ENCODE data around the gene ZNF691.
A peak's percentile ranks its signal among the peaks of the same experiment; 100 is the strongest.
"Not testable (repeated sequence)": the region's sequence is repeated elsewhere in the genome, so short reads cannot be mapped to it uniquely, and the experiment has no call there.

The ZNF691 gene

DNA sequence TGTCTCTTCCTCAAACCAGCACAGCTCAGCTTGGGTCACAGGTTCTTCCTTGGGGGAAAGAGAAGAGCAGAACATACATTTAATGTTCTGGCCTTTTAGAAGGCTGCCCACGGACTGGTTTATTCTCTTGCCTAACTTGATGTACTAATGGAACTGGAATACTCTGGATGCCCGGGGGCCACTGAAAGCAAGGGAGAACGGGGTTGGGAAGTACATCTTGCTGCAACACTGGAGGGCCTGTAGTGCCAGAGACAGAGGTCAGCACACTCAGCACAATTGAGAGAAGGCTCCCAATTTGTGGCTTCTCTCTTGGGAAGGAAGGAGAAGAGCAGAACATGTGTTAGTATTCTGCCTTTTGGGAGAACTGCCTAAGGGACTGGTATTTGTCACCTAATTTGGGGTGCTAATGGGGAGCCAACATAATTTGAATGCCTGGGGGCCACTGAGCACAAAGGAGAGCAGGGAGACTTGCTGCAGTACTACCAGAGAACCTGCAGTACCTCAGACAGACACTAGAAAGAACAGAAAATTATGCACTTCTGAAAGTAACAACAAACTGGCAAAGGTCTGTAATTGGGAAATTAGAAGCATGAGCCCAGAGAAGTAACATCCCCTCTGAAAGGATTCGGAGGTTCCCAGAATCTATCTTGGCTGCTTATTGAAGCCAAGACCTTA is 14.1 kb downstream of the ZNF691 start:
- DNase-seq: no peak

GRCh38 chr1:42861014-42861399 is 14.6 kb downstream of the ZNF691 start:
- DNase-seq: no peak

- DNase-seq: no peak
These were observed 20.1 kb downstream of the ZNF691 start for GRCh38 chr1:42866549-42866948.

GRCh38 chr1:42868466-42868865 is 22.1 kb downstream of the ZNF691 start:
- DNase-seq: not testable (repeated sequence)

DNA sequence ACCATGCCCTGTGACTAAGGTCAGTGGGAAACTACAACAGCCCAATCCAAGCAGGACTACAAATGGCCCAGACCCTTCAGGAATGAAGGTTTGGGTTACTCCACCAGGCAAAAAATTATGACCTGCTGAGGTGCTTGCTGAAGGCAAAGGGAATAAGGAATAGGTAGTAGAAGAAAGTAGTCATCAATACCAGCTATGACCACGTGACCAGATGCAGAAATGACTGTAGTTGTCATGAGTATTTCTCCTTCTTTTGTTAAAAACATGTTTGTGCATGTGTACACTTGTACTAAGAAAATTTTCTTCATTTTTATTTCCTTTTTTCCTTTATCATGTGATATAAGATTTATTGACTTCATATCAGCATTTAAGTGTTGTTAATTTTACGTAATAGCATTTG is 22.8 kb downstream of the ZNF691 start:
- DNase-seq: not testable (repeated sequence)

DNA sequence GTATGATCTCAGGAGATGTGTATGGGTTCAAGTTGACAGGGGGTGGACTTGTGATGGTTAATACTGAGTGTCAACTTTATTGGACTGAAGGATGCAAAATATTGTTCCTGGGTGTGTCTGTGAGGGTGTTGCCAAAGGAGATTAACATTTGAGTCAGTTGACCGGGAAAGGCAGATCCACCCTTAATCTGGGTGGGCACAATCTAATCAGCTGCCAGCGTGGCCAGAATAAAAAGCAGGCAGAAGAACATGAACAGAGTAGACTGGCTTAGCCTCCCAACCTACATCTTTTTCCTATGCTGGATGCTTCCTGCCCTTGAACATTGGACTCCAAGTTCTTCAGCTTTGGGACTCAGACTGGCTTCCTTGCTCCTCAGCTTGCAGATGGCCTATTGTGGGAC is 23.3 kb downstream of the ZNF691 start:
- not testable (repeated sequence) for DNase-seq

- not testable (repeated sequence) for DNase-seq
These were observed 26.7 kb downstream of the ZNF691 start for GRCh38 chr1:42873108-42873507.

- no peak for DNase-seq
These were observed 27.3 kb downstream of the ZNF691 start for GRCh38 chr1:42873670-42874069.

- DNase-seq: no peak
These were observed 29.6 kb downstream of the ZNF691 start for GRCh38 chr1:42876009-42876408.

- DNase-seq: no peak
These were observed 31.0 kb downstream of the ZNF691 start for GRCh38 chr1:42877380-42877779.

DNA sequence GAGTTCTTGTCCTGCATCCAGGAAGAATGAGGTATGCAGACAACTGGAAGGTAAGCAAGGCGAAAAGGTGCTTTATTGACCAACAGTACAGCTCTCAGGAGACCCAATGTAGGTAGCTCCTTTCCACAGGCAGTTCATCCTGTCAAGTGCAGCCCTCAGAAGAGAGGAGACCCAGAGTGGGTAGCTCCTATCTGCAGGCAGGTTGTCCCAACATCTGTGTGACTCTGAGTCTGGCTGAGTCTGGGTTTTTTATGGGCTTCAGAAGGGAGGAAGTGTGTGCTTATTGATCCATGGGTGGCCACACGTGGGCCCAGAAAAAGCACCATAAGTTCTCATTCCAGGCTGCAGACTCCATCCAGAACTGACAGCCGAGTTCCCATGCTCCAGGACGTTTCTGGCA is 34.0 kb downstream of the ZNF691 start:
- DNase-seq: no peak

DNA sequence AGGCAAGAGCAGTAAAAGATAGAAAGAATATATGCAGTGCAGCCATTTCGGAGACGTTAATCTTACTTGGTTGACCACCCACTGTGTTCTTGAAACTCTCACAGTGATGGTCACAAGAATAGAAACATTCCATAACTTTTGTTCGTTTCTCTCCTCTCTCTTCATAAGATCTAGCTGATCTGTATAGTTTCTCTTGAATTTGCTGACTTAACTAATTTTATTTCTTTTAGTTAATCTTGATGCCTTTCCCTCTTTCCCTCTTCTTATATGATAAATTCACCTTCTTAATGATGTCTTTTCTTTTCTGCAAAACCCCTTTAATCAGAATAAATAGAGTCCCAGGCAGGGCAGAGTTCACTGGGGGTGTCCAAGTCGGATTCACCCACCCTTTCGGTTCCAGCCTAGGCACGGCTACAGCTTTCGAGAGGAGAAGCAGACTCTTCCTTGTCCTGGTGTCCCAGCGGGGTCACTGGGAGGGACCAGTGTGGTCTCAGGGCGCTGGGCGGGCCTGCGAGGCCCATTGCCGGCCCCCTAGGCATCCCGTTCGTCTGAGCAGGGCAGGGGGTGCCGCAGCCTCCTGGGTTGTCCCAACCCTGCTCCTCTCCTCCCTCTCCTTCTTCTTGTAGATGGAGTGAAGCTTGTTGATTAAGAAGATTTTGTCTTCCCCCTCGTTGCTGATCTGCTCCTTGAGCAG is 39.8 kb downstream of the ZNF691 start:
- no peak for DNase-seq

- DNase-seq: no peak
These were observed 40.4 kb downstream of the ZNF691 start for GRCh38 chr1:42886800-42887199.

DNA sequence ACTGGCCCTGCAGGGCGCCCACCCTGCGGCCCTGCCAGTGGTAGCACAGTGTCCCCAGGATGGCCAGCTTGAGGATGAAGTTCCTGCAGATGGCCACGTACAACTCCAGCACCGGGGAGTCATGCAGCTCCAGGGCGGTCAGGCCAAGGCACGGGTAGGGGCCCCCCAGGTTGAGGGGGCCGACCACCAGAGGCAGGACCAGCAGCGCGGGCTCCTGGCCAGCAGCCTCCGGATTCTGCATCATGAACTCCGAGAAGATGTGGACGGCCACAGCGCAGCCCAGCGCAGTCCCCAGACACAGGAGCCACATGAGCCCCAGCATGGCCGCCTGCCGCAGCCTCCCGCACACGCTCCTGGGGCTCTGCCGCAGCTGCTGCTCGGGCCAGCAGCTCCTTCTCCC is 41.0 kb downstream of the ZNF691 start:
- DNase-seq: no peak

- DNase-seq: peak; percentile 40
These were observed 41.7 kb downstream of the ZNF691 start for GRCh38 chr1:42888013-42888633.

DNA sequence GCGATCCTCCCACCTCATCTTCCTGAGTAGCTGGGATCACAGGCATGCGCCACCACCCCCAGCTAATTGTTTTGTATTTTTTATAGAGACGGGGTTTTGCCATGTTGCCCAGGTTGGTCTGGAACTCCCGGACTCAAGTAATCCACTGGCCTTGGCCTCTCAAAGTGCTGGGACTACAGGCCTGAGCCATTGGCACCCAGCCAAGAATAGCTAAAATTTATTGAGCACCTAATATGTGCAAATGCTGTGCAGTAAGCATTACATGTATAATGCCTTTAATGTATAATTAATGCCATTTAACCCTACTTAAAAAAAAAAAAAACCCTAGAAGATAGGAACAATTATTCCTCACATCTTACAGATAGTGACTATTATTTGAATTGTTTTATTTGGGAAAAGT is 42.9 kb downstream of the ZNF691 start:
- no peak for DNase-seq

DNA sequence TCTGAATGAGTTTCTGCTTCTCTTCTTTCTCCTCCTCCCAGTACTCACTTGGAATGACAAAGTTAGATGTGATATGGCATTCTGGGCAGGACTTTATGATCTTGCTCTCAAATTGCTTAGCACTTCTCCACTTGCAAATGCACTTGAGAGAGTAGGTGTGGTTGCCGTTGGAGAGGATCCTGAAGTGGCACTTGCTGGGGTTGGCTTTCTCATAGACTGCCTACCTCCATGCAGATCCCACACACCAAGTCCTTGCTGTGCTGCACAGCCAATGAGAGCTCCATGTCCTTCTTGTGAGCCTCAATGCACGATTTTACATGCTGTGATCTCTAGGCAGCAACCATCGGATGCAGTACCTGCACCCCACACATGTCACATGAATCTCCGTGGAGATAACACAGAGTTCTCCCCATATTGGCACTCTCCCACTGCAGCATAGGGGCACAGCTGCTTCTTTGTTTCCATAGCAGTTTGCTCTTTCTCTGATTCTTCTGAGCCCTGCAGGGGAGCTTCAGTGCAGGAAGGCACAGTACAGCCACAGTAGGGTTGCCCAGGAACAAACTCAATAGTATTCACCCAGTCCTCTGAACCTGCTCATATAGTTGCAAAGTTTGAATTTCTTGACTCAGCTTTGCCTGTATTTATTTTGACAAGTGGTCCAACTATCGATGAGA is 45.2 kb downstream of the ZNF691 start:
- DNase-seq: no peak

- not testable (repeated sequence) for DNase-seq
These were observed 53.5 kb downstream of the ZNF691 start for GRCh38 chr1:42899960-42900359.
